Umbilical cord (tissue), 2 donors: ENCODE measurements around the gene EPG5. TPM values are rescaled to one million over a fixed set of nuclear protein-coding genes. Genes with fewer than 3 reads are reported as not detected.
"Not testable (repeated sequence)": the region's sequence is repeated elsewhere in the genome, so short reads cannot be mapped to it uniquely, and the experiment has no call there.

ENCODE experiments used
- DNase-seq: peaks from one replicate; pipeline ENCODE4 v3.0.0-alpha.2; 2015; ENCODE audit warnings: low spot score
- total RNA-seq: library from RNA; depleted of rRNA; stranded (reverse); fragments of >200 nt; gene quantifications from one replicate; pipeline ENCODE4 v1.2.3, GENCODE V29; 2014; ENCODE audit warnings: low replicate concordance; ENCODE audit not compliant: insufficient read depth

The EPG5 gene
- total RNA-seq, 1 donor from 2014 or later: 23.8 TPM

DNA sequence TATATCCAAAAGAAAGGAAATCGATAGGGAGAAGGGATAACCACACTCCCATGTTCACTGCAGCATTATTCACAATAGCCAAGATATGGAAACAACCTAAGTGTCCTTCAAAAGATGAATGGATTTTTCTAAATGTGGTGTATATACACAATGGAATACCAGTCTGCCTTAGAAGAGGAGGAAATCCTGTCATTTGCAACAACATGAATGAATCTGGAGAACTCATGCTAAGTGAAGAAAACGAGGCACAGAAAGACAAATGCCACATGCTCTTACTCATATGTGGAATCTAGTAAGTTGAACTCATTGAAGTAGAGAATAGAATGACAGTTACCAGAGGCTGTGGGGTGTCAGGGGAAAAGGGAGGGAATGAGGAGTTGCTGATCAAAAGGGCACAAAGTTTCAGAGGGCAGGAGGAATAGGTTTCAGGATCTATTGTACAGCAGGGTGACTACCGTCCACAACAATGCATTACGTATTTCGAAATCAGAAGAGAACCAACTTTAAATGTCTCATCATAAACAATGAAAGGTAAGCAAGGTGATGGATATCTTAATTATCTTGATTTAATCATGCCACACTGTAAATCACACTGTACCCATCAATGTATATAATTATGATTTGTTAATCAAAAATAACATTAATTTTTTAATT is 95.6 kb downstream of the EPG5 start:
- DNase-seq: no peak

DNA sequence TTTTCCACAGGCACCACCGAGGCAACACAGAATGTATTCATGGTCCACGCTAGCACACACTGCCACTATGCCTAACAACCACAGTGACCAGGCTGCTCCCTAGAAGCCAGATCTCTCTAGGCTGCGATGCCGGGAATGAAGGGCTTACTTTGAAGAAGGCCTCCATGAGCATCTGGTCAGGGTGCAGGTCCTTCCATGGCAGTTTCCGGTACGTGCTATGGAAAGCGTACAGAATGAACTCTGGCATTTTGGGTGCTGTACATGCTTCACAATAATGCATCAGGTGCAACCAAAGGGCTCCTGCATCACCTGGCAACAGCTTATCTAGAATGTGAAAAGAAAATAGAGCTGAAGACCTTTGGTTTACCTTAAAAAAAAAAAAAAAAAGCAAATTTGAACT is 96.7 kb downstream of the EPG5 start:
- no peak for DNase-seq

DNA sequence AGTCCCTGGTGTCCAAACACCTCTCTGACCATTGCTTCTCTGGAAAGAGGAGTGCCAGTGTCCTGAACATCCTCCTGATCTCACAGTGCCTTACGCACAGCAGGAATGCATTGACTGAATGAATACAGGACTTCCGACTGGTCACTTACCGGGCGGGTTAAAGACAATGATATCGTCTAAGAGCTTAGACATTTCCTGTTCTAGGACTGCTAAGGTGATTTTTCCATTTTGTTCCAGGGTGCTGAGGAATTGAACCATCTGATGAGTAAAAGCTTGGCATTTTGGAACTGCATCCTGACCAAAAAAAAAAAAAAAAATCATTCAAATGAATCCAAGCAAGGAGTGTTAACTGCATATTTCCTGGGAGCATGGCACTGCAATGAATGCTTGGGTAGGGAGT is 101.7 kb downstream of the EPG5 start:
- DNase-seq: no peak

DNA sequence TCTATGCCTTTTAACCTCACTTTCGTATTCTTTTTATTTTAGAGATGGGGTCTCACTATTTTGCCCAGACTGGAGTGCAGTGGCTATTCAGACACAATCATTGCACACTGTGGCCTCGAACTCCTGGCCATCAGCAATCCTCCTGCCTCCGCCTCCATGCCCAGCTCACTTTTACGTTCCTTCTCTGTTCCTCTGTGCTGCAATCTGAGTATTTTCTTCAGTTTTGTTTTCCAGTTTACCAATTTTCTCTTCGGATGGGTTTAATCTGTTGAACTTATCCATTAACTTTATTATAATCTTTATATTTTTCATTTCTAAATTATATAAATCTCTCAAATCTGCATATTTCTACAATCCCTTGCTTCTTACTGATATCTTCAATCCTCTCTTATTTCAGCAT is 103.0 kb downstream of the EPG5 start:
- DNase-seq: no peak

DNA sequence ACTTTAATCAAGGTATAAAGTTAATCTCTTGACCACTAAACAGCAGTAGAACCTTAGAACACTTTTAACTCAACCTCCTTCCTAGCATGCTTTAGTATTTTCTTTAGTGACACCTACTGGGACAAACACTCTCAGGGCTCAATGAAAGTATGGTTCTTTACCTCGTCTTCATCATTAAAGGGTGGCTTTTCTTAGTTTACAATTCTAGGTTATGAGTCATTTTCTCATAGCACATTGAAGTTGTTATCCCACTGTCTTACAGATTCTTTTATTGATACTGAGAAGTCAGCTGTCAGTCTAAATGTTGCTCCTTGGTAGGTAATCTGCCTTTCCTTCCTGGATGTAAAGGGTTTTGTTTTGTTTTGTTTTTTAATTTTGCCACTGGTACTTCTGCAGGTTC is 103.7 kb downstream of the EPG5 start:
- DNase-seq: no peak

DNA sequence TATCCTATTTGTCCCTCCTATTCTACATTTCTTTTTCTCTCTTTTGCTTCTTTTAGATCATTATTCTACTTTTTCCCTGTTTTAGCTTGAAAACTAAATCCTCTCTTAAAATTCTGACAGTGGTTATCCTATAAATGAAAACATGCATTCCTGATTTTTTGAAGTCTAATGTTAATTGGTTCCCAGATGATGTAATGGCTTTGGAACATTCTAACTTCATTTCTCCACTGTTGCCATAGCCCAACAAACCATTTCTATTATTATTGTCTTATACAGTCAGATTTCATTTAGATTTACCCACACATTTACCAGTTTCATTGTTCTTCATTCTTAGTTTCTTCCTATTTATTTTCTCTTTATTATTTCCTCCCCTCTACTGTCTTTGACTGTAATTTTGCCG is 105.2 kb downstream of the EPG5 start:
- DNase-seq: no peak

DNA sequence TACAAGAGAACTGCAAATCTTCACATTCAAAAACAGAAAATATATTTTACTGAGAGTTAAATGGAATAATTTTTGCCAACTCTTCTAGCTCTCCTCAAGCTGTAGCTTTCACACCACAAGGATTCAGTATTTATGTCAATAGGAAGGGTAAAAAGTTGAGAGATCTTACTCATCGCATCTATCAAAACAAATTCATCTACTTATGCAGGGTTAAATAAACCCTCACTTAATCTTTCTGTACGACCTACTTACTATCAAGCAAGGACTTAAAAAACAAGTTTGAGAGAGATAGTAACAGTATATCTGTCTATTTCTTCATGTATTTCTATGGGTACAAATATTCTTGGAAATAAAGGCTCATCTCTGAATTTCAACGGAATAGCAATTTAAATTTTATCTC is 106.2 kb downstream of the EPG5 start:
- DNase-seq: no peak

DNA sequence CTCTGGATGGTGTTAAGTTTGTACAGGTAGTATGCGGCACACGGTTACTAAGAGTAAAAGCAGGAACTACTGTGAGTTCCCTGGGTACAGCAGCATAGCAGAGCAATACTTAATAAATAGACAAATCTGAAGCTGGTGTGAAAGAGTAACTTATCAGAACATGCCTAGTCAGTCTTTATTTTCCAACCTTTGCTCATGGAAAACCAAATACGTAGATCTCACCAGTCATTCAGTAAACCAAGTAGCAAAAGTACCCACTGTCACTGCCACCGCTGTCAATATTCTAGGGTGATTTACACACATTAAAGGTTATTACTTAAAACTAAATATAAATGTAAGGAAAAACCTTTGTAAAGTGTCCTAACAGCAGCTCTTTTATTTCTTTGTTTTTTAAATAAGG is 106.6 kb downstream of the EPG5 start:
- no peak for DNase-seq

DNA sequence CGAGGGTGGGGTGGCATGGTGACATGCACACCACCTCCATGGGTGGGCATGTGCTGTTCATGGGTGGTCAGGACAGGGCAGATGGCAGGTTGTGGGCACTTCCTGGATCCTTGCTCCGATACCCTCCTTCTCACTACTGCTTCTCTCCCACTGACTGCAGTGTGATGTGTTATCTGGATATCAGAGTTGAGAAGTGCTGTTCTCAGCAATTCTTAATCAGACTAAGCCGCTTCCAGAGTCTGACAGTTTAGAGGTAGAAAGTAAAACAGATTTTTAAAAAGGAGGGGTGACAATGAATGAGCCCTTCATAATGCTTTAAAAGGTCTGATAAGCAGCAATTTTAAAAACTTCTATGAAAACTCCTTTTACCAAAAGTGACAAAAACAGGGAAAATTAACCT is 107.8 kb downstream of the EPG5 start:
- DNase-seq: no peak

DNA sequence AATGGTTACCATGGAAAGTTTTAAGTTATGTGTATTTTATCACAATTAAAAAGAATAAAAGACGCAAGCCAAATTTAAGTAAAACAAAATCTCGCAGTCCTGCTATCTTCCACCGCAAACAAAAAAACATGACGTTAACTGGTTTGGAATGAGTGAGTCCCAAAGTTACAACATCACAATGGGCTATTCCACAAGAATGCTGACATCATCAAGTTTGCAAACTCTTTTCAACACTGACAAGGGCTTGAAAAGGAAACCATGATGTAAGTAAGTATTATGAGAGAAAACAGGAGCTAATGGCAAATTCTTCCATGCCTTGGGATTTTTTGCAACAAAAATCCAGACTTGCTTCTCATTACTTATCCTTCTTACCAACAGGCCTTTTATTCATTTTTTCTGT is 110.6 kb downstream of the EPG5 start:
- DNase-seq: no peak

DNA sequence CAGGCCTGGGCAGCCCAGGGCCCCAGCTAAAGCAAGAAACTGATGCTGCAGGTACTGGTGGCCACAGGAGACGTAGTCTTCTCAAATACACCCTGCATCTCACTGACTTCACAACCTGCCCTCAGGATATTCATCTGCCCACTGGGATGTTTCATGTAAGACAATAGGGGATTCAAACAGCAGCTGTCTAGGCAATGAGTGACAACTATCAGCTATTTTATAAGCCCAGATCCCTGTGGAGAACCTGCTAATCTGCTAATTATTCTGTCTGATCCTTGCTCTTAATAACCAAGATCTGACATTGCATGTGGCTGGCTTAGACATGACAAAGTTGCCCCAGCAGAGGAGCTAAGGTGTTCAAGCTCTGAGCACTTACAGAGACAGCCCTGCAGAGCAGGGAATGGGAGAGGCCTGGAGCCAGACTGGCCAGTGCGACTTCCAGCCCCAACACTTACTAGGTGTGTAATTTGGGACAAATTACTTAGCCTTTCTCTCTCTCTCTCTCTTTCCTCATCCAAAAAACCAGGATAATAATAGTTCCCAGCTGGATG is 113.0 kb downstream of the EPG5 start:
- no peak for DNase-seq

DNA sequence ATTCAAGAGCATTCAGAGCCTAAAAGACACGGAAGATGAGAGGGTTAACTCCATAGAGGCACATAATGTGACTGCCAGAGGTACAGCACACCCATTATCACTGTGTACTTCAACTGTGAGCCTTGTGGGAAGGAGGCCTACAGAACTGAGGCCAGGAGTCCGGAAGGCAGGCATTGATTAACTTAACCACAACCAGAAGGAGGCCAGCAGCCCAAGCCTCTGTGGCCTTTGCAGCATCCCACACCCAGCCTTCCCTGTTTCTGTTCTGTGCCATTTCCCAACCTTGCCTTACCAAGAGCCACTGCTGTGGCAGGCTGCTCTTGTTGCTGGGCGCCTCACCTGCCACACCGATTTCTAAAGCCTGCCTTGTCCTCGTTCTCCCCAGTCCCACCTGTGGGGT is 114.5 kb downstream of the EPG5 start:
- DNase-seq: no peak

DNA sequence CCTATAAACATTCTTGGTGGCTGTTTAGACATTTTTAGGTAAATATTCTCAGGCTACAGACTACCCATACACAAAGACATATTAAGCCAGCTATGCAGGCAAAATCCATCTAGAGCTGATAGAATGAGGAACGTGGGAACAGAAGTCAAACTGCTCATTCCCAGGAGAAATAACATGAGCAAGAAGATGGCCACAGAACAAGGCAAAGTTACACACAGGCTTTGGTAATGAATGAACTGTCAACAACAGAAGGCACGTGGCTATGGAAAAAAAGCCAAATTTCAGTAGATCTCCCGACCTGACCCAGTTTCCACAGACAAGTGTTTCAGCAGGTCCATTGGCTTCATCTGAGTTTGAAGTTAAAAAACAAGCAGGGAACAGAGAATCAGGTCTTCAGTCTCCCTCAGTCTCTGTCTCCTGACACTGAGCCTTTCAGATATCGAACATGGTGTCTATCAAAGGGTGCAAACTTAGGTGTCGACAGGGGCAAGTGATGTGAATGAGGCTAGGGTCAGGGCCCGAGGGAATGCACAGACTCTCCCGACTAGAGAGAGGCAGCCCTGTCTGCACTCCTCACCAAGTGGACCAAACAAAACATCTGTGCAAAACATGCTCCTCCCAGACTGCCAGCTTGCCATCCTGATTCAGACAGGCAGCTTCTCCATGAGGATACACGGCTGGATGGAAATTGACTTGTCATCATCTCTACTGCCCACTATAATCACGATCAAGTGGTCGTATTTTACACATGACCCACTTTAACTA is 115.8 kb downstream of the EPG5 start:
- DNase-seq: peak; percentile 68

DNA sequence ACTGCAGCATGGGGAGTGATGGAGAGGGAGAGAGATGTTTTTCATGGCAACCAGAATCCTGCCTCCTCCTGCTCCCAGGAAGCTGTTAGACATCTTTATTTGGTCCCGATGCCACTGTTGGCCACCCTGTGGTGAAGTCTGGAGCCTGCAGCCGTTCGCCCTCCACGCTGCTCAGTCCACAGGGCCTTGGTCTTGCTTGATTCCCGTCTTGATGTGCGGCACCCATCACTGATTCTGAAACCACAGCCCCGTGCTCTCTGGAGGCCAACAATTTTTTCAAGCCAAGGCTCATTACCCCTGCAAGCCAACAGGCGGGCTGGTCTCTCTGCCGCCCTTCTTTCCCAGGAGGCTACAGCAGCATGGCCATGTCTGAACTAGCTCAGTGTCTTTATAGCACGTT is 117.1 kb downstream of the EPG5 start:
- no peak for DNase-seq

DNA sequence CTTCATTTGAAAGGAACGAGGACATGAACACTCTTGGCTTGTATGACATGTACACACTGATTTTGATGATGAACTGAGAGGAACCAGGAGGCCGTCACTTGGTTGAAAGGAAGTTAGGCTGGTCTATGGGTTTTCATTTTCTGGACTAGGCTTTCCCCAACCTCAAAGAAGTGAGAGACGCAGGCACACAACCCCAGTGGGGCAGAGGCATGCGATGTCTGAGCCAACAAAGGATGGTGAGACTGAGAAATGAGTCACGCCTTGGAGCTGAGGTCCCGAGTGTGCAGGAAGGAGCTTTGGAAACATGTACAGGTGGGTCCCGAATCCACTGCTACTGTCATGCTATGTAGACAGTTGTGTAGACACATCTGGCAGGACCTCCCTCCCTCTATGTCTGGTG is 117.6 kb downstream of the EPG5 start:
- DNase-seq: no peak

DNA sequence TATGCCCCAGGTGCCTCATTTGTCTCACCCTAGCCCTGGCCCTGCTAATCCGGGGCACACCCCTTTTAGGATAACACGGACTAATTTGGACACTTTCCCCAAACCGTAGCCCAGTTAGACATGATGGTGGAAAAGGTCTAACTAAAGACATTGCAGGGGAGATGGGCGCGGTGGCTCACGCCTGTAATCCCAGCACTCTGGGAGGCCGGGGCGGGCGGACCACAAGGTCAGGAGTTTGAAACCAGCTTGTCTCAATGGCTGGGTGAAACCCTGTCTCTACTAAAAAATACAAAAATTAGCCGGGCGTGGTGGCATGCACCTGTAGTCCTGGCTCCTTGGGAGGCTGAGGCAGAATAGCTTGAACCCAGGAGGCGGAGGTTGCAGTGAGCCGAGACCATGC is 118.5 kb downstream of the EPG5 start:
- DNase-seq: not testable (repeated sequence)

DNA sequence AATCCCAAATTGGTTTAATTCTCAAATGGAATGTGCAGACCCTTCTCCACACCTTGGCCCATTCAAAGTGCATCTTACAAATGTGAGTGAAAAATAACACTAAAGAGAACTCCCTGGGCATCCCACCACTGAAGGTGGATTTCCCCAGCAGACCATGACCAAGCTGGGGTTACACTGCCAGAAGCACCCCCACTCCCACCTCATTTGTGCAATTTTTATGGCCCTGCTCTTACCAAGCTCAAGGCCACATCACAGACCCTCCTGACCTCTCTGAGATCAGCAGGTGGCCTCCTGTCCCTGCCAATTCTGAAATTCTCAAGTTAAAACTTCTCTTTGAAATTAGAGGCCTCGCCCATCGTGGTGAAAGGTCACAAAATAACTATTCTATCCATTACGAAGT is 120.0 kb downstream of the EPG5 start:
- DNase-seq: no peak

DNA sequence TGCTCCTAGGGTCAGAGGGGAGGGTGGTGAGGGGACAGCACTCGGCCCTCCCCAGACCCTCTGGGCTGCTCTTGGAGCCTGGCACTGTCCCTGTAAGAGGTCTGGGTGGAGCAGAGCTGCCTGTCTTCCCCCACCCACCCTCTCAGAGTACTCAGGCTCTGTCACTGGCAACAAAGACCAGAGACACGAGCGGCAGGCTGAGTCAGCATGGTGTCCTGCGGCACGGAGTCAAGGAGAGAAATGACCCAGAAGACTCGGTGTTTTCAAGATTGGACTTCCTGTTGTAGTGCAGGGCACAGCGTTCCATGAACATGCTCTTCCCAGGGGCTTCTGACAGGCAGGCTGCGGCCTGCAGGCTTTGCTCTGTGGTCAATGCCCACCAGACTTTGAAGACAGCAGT is 121.7 kb downstream of the EPG5 start:
- DNase-seq: no peak

DNA sequence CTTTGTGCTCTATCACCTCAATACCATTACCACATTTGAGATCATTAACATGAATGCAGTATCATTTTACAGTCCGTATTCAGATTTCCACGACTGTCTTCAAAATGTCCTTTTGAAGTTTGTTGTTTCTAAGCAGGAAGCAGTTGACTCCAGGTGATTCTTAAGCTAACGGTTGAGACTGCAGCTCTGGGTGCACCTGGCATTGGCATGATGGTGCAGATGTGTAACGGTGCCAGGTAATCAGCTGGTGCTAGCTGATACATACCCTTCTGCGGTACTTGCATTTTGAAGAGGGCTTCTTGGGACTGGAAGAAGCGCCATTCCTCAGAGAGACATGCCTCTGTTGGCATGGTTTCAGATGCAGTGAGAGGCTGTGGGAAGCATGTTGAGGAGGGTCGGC is 122.2 kb downstream of the EPG5 start:
- DNase-seq: no peak

DNA sequence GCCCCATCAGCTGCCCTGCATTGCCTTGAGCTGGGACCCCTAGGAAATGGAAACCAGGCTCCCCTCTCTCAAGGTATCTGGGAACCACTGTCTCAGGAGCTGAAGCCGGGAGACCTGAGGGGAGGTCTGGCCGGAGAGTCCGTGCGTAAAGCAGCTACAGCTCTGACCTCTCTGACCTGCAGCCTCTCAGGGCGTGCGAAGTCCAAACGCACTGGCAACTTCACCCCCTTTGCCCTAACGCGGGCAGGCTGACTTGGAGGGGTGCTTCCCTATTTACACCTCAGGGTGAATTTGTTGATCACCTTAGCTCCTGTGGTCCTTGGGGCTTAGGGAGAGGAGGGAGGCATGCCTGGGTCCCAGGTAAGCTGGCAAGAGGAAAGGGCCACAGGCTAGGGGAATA is 124.1 kb downstream of the EPG5 start:
- no peak for DNase-seq

DNA sequence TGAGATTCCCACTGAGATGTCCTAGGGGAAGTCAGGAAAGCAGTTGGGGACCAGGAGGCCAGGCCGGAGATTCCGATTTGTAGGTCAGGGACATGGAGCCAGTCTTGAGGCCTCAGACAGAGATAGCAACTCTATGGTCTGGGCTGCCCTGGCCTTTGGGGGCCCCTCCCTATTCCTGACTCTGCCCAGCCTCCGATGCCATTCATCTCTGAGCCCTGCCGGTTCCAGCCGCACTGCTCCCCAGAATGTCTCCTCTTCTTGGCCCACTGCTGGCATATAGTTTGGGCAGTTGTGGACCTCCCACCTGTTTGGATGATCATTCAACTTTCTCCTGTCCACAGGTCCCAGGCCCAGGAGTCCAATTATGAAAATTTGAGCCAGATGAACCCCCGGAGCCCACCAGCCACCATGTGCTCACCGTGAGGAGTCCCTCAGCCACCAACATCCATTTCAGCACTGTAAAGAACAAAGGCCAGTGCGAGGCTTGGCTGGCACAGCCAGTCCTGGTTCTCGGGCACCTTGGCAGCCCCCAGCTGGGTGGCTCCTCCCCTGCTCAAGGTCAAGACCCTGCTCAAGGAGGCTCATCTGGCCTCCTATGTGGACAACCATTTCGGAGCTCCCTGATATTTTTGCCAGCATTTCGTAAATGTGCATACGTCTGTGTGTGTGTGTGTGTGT is 125.2 kb downstream of the EPG5 start:
- no peak for DNase-seq

DNA sequence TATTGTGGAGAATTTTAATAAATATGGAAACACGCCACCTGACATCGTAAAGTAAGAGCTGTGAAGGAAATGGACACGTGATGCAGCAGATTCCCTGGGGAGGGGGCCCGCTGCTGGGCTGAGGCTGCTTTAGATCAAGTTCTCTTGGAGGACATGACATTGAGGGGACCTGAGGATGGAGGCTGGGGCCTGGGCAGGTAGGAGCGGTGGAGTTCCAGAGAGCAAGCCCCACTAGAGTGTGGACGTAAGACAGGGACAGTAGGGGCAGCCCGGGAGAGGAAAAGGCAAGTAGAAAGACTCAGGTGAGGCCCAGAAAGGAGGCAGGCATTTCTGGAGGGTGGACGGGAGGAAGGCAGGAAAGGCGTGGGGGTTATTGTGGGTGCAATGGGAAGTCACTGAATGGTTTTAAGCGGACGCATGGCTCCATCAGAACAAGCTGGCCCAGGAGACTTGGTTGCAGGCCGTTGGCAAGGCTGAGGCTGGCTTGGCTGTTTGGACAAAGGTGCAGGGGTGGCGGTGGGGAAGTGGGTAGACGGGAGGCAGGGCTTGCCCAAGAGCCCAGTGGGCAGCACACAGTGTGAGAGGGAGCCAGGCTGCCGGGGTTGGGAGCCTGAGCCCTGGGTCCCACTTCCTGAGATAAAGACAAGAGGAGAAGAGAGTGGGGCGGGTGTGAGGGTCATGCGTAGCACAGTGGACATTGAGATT is 125.9 kb downstream of the EPG5 start:
- no peak for DNase-seq
